HG02571 (cell line): ENCODE measurements around the gene TMPO.
"Not testable (repeated sequence)": the region's sequence is repeated elsewhere in the genome, so short reads cannot be mapped to it uniquely, and the experiment has no call there.

ENCODE experiments used
- ATAC-seq: cut with Tn5 transposase; IDR thresholded peaks from one replicate; pipeline ENCODE4 v1.9.1; 2021; ENCODE audit warnings: mild to moderate bottlenecking, moderate library complexity; ENCODE audit not compliant: unreplicated experiment

TMPO gene

DNA sequence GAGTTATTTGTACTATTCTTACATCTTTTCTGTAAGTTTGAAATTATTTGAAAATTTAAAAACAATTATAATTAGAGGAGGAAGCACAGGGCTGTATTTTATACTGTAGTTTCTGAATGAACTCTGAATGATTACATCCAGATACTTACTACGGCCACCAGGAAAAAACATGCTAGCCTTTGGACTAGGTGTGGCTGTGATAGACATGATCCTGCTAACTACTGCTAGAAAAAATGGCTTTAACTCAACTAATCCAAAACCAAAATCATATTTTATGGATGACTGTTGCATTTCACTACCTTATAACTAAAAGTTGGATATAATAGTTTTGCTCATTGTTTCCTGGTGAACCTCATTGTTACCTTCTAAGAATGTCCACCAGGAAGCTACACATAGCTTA lies 63.0 kb downstream of the TMPO start:
- no peak for ATAC-seq

DNA sequence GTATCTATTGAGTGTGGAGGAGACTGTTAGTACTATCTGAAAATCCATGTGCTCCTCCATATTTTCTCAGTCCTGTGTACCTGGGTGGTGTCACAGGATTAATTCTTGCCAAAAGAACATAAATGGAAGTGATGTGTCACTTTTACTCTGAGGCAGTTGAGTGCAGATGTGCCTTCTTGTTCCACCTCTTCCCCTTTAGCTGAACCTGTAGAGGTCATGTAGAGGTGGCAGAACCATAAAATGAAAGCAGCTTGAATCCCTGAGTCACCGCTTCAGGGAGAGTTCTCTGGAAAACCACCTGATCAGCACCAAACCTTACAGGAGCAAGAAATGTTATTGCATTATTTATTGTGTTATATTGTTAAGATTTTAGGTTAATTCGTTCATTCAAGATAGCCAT lies 63.4 kb downstream of the TMPO start:
- no peak for ATAC-seq

DNA sequence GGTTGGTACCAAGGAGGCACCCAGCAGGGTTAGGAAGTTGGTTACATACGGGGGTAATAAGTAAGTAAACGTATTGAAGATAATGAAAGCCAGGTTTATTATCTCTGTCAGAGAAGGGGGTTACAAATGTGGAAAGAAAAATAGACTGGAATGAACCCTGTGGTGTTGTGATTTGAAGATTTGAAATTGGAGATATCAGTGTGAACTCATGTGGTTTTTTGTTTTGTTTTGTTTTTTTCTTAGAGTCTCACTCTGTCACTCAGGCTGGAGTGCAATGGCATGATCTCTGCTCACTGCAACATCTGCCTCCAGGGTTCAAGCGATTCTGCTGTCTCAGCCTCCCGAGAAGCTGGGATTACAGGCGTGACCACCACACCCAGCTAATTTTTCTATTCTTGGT lies 64.0 kb downstream of the TMPO start:
- ATAC-seq = no peak

GRCh38 chr12:98579835-98580234 lies 64.4 kb downstream of the TMPO start:
- no peak for ATAC-seq

GRCh38 chr12:98580695-98581094 lies 65.3 kb downstream of the TMPO start:
- no peak for ATAC-seq

DNA sequence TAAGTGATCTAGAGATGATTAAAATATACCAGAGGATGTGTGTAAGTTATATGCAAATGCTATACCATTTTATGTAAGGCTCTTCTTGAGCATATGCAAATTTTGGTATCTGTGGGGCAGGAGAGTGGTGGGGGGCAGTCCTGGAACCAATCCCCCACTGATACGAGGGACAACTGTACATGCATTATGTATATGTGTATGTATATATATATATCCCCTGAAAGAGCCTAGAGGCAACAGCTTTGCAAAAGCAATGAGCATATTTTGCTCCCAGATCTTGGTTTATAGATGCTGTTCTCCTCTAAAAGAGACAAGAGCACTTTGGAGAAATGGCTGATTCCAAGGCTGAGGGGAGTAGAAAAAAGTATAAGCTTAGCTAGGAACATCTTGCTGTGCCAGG lies 65.7 kb downstream of the TMPO start:
- no peak for ATAC-seq

- no peak for ATAC-seq
Measured at GRCh38 chr12:98582093-98582492, 66.7 kb downstream of the TMPO start.

DNA sequence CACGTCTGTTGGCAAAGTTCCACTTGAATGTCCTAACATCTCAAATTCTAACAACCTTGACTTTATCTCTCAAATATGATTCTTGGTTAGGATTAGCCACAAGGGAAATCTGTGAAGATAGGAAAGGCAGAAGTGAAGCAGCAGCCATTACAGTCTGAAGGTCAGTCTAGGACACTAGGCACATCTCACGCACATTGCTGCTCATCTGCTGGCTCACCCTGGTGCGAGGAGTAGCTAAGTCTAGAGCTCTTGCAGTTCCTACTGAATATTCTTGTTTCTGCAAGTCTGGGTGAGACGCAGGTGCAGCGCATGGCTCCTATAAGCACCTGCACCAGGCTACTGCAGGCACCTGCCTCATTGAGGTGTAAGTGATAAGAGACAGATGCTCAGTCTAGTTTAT lies 71.7 kb downstream of the TMPO start:
- ATAC-seq = no peak

DNA sequence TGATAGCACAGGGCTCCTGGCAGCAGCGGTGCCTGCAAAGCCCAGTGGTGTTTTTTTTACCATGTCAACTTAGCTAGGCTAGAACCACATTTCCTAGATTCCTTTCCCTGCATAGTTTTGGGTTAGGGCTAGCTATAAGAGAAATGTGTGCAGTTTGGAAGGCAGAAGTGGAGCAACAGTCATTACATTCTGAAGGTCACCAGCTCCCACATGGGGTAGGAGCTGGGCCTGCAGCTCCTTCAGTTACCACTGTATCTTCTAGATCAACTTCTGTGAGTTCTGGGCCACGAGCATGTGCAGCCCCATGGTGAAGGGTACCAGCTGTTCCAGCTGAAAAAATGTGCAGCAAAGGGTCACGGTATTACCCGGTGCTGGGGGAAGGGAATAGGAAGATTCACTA lies 75.8 kb downstream of the TMPO start:
- no peak for ATAC-seq

- no peak for ATAC-seq
Measured at GRCh38 chr12:98592825-98593322, 77.5 kb downstream of the TMPO start.

GRCh38 chr12:98593351-98594049 lies 78.1 kb downstream of the TMPO start, which contains the start of gene SLC25A3:
TSS of gene SLC25A3 (plus strand) at chr12:98593686. CDS start at chr12:98593979, 293 bp downstream.
- peak; percentile 99 for ATAC-seq

DNA sequence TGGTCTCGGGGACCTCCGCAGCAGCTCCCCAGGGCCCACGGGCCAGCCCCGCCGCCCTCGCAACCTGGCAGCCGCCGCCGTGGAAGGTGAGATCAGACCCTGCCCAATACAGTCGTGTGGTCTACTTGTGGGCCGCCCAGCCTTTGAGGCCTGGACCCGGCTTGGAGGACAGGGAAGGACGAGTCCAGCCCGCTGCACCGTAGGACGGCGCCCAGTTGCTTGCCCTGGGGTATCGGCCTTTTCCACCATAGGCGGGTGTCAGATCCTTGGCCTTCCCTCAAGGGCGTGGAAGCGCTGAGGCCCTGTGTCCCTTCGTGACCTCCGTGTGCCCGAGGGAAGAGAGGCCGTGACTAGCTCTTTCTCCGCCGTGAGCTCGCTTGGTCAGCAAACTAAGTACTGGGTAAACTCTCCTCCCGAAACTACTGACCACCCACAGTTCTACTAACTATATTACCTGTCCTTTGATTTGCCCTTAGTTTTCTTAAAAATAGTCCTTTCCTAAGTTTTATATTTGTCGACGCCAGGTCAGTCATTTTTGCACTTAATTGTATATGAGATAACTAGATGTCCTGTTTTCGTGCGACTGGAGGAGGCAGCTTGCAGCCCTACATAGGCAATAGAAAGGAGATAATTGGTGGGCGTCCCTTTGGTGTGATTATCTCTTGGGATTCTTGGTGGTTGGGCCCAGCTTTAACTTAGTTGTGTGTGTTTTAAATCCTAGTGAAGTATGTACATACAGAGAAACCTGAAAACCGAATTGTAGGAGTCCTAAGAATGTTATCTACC lies 78.9 kb downstream of the TMPO start:
- ATAC-seq = no peak

DNA sequence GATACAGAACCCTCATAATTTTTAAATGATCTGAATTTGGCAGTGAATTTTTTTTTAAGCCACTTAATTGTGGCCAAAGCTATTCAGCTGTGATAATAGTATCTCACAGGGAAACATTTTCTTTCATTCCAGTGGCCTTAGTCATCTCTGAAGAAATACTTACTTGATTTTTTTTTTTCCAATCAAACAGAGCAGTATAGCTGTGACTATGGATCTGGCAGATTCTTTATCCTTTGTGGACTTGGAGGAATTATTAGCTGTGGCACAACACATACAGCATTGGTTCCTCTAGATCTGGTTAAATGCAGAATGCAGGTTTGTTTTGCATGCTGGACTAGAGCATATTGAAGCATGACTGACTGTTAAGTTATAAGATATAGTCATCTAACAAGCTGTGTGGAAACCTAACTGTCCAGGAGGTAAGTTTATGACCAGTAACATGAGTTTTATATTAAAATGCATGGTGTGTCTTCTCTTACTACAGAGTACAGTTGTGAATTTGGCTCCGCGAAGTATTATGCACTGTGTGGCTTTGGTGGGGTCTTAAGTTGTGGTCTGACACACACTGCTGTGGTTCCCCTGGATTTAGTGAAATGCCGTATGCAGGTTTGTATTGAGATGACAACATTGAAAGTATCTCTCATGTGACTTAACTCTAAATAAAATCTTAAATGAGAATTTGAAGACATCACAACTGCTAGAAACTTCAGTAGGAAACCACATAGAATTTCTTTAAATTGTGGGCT lies 80.0 kb downstream of the TMPO start:
- no peak for ATAC-seq

DNA sequence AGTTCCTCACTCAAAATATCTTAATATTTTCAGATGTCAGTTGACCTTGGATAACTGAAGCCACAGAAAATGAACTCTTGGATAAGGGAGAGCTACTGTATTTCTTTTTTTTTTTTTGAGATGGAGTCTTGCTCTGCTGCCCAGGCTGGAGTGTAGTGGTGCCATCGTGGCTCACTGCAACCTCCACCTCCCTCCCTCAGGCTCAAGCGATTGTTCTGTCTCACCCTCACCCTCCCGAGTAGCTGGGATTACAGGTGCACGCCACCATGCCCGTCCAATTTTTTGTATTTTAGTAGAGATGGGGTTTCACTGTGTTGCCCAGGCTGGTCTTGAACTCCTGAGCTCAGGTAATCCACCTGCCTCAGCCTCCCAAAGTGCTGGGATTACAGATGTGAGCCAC lies 81.9 kb downstream of the TMPO start:
- ATAC-seq = not testable (repeated sequence)
